Measurements from ENCODE around the gene EXT2. TPM values are rescaled to one million over a fixed set of nuclear protein-coding genes. Genes with fewer than 3 reads are reported as not detected.

The EXT2 gene
- total and polyA plus RNA-seq, 2 experiments from 2014 or later: 15.9 to 48.6 TPM

GRCh38 chr11:44279483-44279882 lies 184.0 kb downstream of the EXT2 start:
- no peak overlapping the region for H2AFZ ChIP-seq
- H3K4me2 ChIP-seq: no peak overlapping the region
- H3K36me3 Mint-ChIP-seq (ENCODE audit: low read depth): no peaks in the 10 kb centered on the region; the same call in 2 of the 3 replicates
- no peak overlapping the region for H3K27ac ChIP-seq (ENCODE audit: low read depth)
- H3F3A ChIP-seq (replicated peaks; ENCODE audit: low read depth): no peaks in the 10 kb centered on the region
- no peak for ATAC-seq
- H3K4me1 ChIP-seq (ENCODE audit: insufficient read depth): no peaks in the 10 kb centered on the region
- H4K20me1 ChIP-seq (replicated peaks; ENCODE audit: insufficient read depth): no peaks in the 10 kb centered on the region
- DNase-seq (ENCODE audit: low spot score): no peak
- no peaks in the 10 kb centered on the region for H3K9me3 Mint-ChIP-seq
- no peaks in the 10 kb centered on the region for H3K27me3 ChIP-seq (ENCODE audit: insufficient read depth)
- no peaks in the 10 kb centered on the region for H3K36me3 ChIP-seq (ENCODE audit: insufficient read depth)
- H3K79me2 ChIP-seq (replicated peaks; ENCODE audit: insufficient read depth): no peaks in the 10 kb centered on the region
- no peak overlapping the region for H3K4me3 ChIP-seq
- no peak overlapping the region for H3K27ac Mint-ChIP-seq
- no peak for TF ChIP-seq STAT1 (IDR thresholded peaks at IDR 0.05; ENCODE audit: unreplicated experiment)
- TF ChIP-seq CREB1 (CRISPR knock-in tag; IDR thresholded peaks at IDR 0.05; ENCODE audit: low read depth): no peak
- TF ChIP-seq ZNF114 (CRISPR knock-in tag; IDR thresholded peaks at IDR 0.05): no peak
- no peak for TF ChIP-seq EZH2phosphoT487 (IDR thresholded peaks at IDR 0.05; ENCODE audit: unreplicated experiment)
- no peak for TF ChIP-seq REST (IDR thresholded peaks at IDR 0.05; ENCODE audit: unreplicated experiment)
- TF ChIP-seq EZH2 (IDR thresholded peaks at IDR 0.05; ENCODE audit: low read depth, unreplicated experiment): no peak
- no peak for TF ChIP-seq CTCF (conservative IDR thresholded peaks at IDR 0.05; ENCODE audit: low read depth in 2 of 2)
- no peak for TF ChIP-seq POLR2AphosphoS5 (IDR thresholded peaks at IDR 0.05; ENCODE audit: low read depth)
- no peak for TF ChIP-seq JUNB (IDR thresholded peaks at IDR 0.05; ENCODE audit: unreplicated experiment)
- no peak for TF ChIP-seq ZNF462 (CRISPR knock-in tag; IDR thresholded peaks at IDR 0.05)
- no peak for TF ChIP-seq ETS1 (IDR thresholded peaks at IDR 0.05)
- no peak for TF ChIP-seq NANOG (IDR thresholded peaks at IDR 0.05; ENCODE audit: borderline replicate concordance)
- no peak for TF ChIP-seq ZNF331 (CRISPR knock-in tag; IDR thresholded peaks at IDR 0.05; ENCODE audit: low read depth)
- no peak overlapping the region for H3K4me3 Mint-ChIP-seq
- H3K27me3 Mint-ChIP-seq (ENCODE audit: insufficient read depth, low read depth, poor library complexity): peaks cover 8% of the 10 kb centered on the region
- H3K9me2 ChIP-seq (ENCODE audit: insufficient read depth): peaks cover 8% of the 10 kb centered on the region
- no peaks in the 10 kb centered on the region; the same call in 2 of the 3 replicates for H3K4me1 Mint-ChIP-seq
